ENCODE data around the gene DNAH14. TPM values are rescaled to one million over a fixed set of nuclear protein-coding genes. Genes with fewer than 3 reads are reported as not detected.

The DNAH14 gene
- total RNA-seq, 1 experiment from 2014 or later = 57.3 TPM

- no peak for TF ChIP-seq CTCF (IDR thresholded peaks at IDR 0.05; ENCODE audit: insufficient read depth in 1 of 2, low read depth in 1 of 2, low read length in 1 of 2, severe bottlenecking in 1 of 2, unreplicated experiment in 1 of 2)
These were observed 436.5 kb downstream of the DNAH14 start for GRCh38 chr1:225366018-225366417.

GRCh38 chr1:225366552-225366951 lies 437.1 kb downstream of the DNAH14 start:
- ChIA-PET POLR2A (no interaction called here), CTCF (no interaction called here)
- H3K36me3 ChIP-seq (ENCODE audit: control insufficient read depth, insufficient read depth, low read length) = no peaks in the 10 kb centered on the region
- H3K4me3 ChIP-seq (ENCODE audit: low read depth, low read length) = no peak overlapping the region
- no peak for TF ChIP-seq CTCF (IDR thresholded peaks at IDR 0.05; ENCODE audit: insufficient read depth in 1 of 2, low read depth in 1 of 2, low read length in 1 of 2, severe bottlenecking in 1 of 2, unreplicated experiment in 1 of 2)
- no peaks in the 10 kb centered on the region for H3K9me3 Mint-ChIP-seq (ENCODE audit: unreplicated experiment)
- no peaks in the 10 kb centered on the region for H3K9me3 ChIP-seq
- no peaks in the 10 kb centered on the region for H3K36me3 Mint-ChIP-seq (ENCODE audit: insufficient read depth, unreplicated experiment)
- no peaks in the 10 kb centered on the region for H3K27me3 ChIP-seq (replicated peaks; ENCODE audit: control insufficient read depth, insufficient read depth, low read length)
- 0 out of 2 replicates have a peak, but pooled peaks cover 3% of the 10 kb centered on the region for H3K4me1 ChIP-seq
- no peak for DNase-seq
- H3K4me1 Mint-ChIP-seq (ENCODE audit: low read depth, unreplicated experiment) = peaks cover 4% of the 10 kb centered on the region
- BruUV-seq (replicated peaks) = no TSS peak
- intact Hi-C loops (cut with micrococcal nuclease; ENCODE audit: unreplicated experiment) = no loop called here
- H3K4me3 Mint-ChIP-seq (ENCODE audit: unreplicated experiment) = no peak overlapping the region
- no peak overlapping the region for H3K27ac Mint-ChIP-seq (ENCODE audit: unreplicated experiment)
- H3K27me3 Mint-ChIP-seq (ENCODE audit: insufficient read depth, unreplicated experiment) = no peaks in the 10 kb centered on the region

More at GRCh38 chr1:225366018-225366417, 436.5 kb downstream of the DNAH14 start:
- no peak for DNase-seq
- no peak overlapping the region for H3K4me3 Mint-ChIP-seq (ENCODE audit: unreplicated experiment)
- no peaks in the 10 kb centered on the region for H3K9me3 Mint-ChIP-seq (ENCODE audit: unreplicated experiment)
- H3K27ac Mint-ChIP-seq (ENCODE audit: unreplicated experiment) = no peak overlapping the region
- Histone ChIP-seq H3K4me1 (0 out of 2 replicates have a peak, but pooled peaks cover 3% of the 10 kb centered on the region), H3K36me3 (ENCODE audit: control insufficient read depth, insufficient read depth, low read length) (no peaks in the 10 kb centered on the region), H3K27me3 (replicated peaks; ENCODE audit: control insufficient read depth, insufficient read depth, low read length) (no peaks in the 10 kb centered on the region), H3K9me3 (no peaks in the 10 kb centered on the region), H3K4me3 (ENCODE audit: low read depth, low read length) (no peak overlapping the region)
- no peaks in the 10 kb centered on the region for H3K27me3 Mint-ChIP-seq (ENCODE audit: insufficient read depth, unreplicated experiment)
- H3K36me3 Mint-ChIP-seq (ENCODE audit: insufficient read depth, unreplicated experiment) = no peaks in the 10 kb centered on the region
- POLR2A ChIA-PET = no interaction called here
- BruUV-seq (replicated peaks) = no TSS peak
- H3K4me1 Mint-ChIP-seq (ENCODE audit: low read depth, unreplicated experiment) = peaks cover 4% of the 10 kb centered on the region
- intact Hi-C loops (cut with micrococcal nuclease; ENCODE audit: unreplicated experiment) = no loop called here
- CTCF ChIA-PET = no interaction called here

GRCh38 chr1:225368036-225368552 lies 438.6 kb downstream of the DNAH14 start:
- ChIA-PET POLR2A (interaction anchor here (0.6 kb wide), 1 partner anchor 694 kb away, joined by 3 read pairs; no protein-coding TSS in a partner anchor), CTCF (no interaction called here)
- no peaks in the 10 kb centered on the region for H3K36me3 Mint-ChIP-seq (ENCODE audit: insufficient read depth, unreplicated experiment)
- H3K9me3 Mint-ChIP-seq (ENCODE audit: unreplicated experiment) = no peaks in the 10 kb centered on the region
- no peaks in the 10 kb centered on the region for H3K27me3 Mint-ChIP-seq (ENCODE audit: insufficient read depth, unreplicated experiment)
- H3K4me1 ChIP-seq = 0 out of 2 replicates have a peak, but pooled peaks cover 3% of the 10 kb centered on the region
- no peak overlapping the region for H3K4me3 ChIP-seq (ENCODE audit: low read depth, low read length)
- H3K9me3 ChIP-seq = no peaks in the 10 kb centered on the region
- no peak for TF ChIP-seq CTCF (IDR thresholded peaks at IDR 0.05; ENCODE audit: insufficient read depth in 1 of 2, low read depth in 1 of 2, low read length in 1 of 2, severe bottlenecking in 1 of 2, unreplicated experiment in 1 of 2)
- BruUV-seq (replicated peaks) = no TSS peak
- H3K4me1 Mint-ChIP-seq (ENCODE audit: low read depth, unreplicated experiment) = peaks cover 4% of the 10 kb centered on the region
- no peaks in the 10 kb centered on the region for H3K27me3 ChIP-seq (replicated peaks; ENCODE audit: control insufficient read depth, insufficient read depth, low read length)
- intact Hi-C loops (cut with micrococcal nuclease; ENCODE audit: unreplicated experiment) = no loop called here
- H3K36me3 ChIP-seq (ENCODE audit: control insufficient read depth, insufficient read depth, low read length) = no peaks in the 10 kb centered on the region
- no peak for DNase-seq
- H3K27ac Mint-ChIP-seq (ENCODE audit: unreplicated experiment) = no peak overlapping the region
- H3K4me3 Mint-ChIP-seq (ENCODE audit: unreplicated experiment) = no peak overlapping the region

All from Caco-2 (cell line).